ENCODE measurements around the gene PTK7. TPM values are rescaled to one million over a fixed set of nuclear protein-coding genes. Genes with fewer than 3 reads are reported as not detected.
A peak's percentile ranks its signal among the peaks of the same experiment; 100 is the strongest.

The PTK7 gene
- total RNA-seq, 1 experiment from 2014 or later = 165 TPM

- TF ChIP-seq, protein P1, sequence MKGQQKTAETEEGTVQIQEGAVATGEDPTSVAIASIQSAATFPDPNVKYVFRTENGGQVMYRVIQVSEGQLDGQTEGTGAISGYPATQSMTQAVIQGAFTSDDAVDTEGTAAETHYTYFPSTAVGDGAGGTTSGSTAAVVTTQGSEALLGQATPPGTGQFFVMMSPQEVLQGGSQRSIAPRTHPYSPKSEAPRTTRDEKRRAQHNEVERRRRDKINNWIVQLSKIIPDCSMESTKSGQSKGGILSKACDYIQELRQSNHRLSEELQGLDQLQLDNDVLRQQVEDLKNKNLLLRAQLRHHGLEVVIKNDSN (CRISPR knock-in tag; IDR thresholded peaks at IDR 0.05) = 0 out of 2 replicates have a peak, but pooled peaks have one; percentile 2
- TF ChIP-seq FOXJ3 (CRISPR knock-in tag; IDR thresholded peaks at IDR 0.05; ENCODE audit: borderline replicate concordance) = no peak
- TF ChIP-seq CREB1 (CRISPR knock-in tag; IDR thresholded peaks at IDR 0.05) = no peak
- TF ChIP-seq, protein P2, sequence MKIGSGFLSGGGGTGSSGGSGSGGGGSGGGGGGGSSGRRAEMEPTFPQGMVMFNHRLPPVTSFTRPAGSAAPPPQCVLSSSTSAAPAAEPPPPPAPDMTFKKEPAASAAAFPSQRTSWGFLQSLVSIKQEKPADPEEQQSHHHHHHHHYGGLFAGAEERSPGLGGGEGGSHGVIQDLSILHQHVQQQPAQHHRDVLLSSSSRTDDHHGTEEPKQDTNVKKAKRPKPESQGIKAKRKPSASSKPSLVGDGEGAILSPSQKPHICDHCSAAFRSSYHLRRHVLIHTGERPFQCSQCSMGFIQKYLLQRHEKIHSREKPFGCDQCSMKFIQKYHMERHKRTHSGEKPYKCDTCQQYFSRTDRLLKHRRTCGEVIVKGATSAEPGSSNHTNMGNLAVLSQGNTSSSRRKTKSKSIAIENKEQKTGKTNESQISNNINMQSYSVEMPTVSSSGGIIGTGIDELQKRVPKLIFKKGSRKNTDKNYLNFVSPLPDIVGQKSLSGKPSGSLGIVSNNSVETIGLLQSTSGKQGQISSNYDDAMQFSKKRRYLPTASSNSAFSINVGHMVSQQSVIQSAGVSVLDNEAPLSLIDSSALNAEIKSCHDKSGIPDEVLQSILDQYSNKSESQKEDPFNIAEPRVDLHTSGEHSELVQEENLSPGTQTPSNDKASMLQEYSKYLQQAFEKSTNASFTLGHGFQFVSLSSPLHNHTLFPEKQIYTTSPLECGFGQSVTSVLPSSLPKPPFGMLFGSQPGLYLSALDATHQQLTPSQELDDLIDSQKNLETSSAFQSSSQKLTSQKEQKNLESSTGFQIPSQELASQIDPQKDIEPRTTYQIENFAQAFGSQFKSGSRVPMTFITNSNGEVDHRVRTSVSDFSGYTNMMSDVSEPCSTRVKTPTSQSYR (CRISPR knock-in tag; IDR thresholded peaks at IDR 0.05) = no peak
- TF ChIP-seq ZNF416 (CRISPR knock-in tag; IDR thresholded peaks at IDR 0.05) = no peak; the same call in 1 of the 2 replicates
- peak; percentile 53; the same call in 1 of the 2 replicates for TF ChIP-seq ARID4B (CRISPR knock-in tag; IDR thresholded peaks at IDR 0.05; ENCODE audit: borderline replicate concordance)
- no peak for TF ChIP-seq GTF2I (CRISPR knock-in tag; conservative IDR thresholded peaks at IDR 0.05)
- TF ChIP-seq MXD4 (CRISPR knock-in tag; IDR thresholded peaks at IDR 0.05; ENCODE audit: borderline replicate concordance) = peak; percentile 79; the same call in 1 of the 2 replicates
- TF ChIP-seq, protein P3, sequence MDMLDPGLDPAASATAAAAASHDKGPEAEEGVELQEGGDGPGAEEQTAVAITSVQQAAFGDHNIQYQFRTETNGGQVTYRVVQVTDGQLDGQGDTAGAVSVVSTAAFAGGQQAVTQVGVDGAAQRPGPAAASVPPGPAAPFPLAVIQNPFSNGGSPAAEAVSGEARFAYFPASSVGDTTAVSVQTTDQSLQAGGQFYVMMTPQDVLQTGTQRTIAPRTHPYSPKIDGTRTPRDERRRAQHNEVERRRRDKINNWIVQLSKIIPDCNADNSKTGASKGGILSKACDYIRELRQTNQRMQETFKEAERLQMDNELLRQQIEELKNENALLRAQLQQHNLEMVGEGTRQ (CRISPR knock-in tag; IDR thresholded peaks at IDR 0.05) = peak; percentile 43; the same call in 1 of the 2 replicates
- no peak for TF ChIP-seq NR1H2 (CRISPR knock-in tag; IDR thresholded peaks at IDR 0.05)
- TF ChIP-seq, protein P4, sequence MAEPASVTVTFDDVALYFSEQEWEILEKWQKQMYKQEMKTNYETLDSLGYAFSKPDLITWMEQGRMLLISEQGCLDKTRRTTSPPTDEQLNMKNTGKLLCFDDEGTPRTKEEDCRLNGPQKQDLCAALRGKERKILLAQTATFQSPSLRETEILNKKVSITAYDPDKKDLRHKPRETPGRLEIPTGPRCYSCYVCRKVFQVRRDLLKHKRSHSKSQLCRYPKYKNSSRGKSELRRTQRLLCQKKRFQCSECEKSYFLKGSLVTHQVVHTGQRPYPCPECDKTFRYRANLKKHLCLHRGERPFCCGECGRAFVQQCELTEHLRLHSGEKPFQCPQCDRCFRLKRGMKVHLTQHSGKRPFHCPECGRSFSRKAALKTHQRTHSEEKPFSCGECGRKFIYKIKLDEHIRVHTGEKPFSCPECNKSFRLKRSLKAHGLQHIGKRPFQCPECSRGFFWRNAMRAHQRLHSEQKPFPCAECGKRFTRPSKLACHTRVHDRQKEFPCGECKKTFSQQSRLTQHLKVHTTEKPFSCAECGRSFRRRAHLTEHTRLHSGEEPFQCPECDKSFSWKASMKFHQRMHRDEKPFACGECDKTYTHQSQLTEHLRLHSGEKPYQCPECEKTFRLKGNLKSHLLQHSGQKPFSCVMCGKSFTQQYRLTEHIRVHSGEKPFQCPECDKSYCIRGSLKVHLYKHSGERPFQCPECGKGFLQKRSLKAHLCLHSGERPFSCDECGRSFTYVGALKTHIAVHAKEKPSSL (CRISPR knock-in tag; conservative IDR thresholded peaks at IDR 0.05) = no peak
- TF ChIP-seq FOXP1 (CRISPR knock-in tag; IDR thresholded peaks at IDR 0.05; ENCODE audit: borderline replicate concordance) = peak; percentile 31; the same call in 1 of the 2 replicates
- TF ChIP-seq, protein P5, sequence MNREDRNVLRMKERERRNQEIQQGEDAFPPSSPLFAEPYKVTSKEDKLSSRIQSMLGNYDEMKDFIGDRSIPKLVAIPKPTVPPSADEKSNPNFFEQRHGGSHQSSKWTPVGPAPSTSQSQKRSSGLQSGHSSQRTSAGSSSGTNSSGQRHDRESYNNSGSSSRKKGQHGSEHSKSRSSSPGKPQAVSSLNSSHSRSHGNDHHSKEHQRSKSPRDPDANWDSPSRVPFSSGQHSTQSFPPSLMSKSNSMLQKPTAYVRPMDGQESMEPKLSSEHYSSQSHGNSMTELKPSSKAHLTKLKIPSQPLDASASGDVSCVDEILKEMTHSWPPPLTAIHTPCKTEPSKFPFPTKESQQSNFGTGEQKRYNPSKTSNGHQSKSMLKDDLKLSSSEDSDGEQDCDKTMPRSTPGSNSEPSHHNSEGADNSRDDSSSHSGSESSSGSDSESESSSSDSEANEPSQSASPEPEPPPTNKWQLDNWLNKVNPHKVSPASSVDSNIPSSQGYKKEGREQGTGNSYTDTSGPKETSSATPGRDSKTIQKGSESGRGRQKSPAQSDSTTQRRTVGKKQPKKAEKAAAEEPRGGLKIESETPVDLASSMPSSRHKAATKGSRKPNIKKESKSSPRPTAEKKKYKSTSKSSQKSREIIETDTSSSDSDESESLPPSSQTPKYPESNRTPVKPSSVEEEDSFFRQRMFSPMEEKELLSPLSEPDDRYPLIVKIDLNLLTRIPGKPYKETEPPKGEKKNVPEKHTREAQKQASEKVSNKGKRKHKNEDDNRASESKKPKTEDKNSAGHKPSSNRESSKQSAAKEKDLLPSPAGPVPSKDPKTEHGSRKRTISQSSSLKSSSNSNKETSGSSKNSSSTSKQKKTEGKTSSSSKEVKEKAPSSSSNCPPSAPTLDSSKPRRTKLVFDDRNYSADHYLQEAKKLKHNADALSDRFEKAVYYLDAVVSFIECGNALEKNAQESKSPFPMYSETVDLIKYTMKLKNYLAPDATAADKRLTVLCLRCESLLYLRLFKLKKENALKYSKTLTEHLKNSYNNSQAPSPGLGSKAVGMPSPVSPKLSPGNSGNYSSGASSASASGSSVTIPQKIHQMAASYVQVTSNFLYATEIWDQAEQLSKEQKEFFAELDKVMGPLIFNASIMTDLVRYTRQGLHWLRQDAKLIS (CRISPR knock-in tag; IDR thresholded peaks at IDR 0.05; ENCODE audit: borderline replicate concordance) = no peak
- peak; percentile 67 for TF ChIP-seq SP1 (CRISPR knock-in tag; conservative IDR thresholded peaks at IDR 0.05)
- TF ChIP-seq, protein P6, sequence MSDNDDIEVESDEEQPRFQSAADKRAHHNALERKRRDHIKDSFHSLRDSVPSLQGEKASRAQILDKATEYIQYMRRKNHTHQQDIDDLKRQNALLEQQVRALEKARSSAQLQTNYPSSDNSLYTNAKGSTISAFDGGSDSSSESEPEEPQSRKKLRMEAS (CRISPR knock-in tag; IDR thresholded peaks at IDR 0.05) = peak; percentile 65; the same call in 1 of the 2 replicates
- no peak for TF ChIP-seq NR2C2 (CRISPR knock-in tag; IDR thresholded peaks at IDR 0.05)
- TF ChIP-seq RORB (CRISPR knock-in tag; IDR thresholded peaks at IDR 0.05) = no peak
Observed at GRCh38 chr6:43170931-43171706, 95.0 kb downstream of the PTK7 start, which contains the start of gene SRF (continued).

All from WTC11 (cell line).